Left kidney (tissue), 2 donors: ENCODE data around the gene PCSK6. TPM values are rescaled to one million over a fixed set of nuclear protein-coding genes. Genes with fewer than 3 reads are reported as not detected.

ENCODE experiments used
- DNase-seq: peaks from one replicate; pipeline ENCODE4 v3.0.0-alpha.2; 2013
- polyA plus RNA-seq: library from polyadenylated mRNA; unstranded; fragments of 120-200 nt; gene quantifications from one replicate; pipeline ENCODE4 v1.2.1, GENCODE V29; 2013; ENCODE audit not compliant: insufficient read length

PCSK6 gene
- polyA plus RNA-seq, 1 donor, result 7.0 TPM

DNA sequence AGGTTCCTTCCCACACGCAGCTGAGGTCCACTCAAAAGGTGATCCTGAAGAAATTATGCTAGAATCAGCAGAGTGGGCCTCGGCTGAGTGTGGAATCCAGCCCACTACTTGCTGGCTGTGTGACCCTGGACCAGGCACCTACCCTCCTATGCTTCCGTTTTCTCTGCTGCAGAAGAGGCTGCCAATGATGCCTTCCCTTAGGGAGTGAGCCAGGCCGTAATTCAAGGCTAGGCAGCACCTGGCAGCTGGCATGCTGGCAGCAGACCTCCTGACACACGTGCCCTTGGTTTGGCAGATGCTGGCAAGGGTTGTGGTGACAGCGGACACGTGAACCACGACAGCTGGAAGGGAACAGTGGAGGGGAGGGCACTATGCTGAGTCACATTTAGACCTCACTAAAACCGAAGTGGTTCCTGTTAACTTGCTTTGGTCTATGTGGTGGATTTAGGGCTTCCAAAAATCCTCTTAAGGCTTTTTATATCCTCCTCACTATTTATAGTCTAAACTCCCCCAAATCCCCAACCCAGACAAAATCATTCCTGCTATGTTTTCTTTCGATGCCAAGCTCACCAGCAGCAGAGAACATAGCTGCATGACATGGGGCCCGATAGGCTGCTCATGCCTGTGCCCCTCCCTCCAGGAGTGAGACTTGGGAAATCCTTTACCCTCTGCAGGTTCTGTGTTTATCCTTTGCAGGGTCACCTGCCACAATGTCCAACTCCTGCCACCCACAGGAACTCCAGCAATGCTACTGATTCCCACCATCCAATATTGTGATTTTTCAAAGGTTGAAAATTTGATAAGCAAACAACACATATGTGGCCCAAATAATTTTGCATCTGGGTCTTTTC is 10.6 kb upstream of the PCSK6 start:
- DNase-seq, result no peak

DNA sequence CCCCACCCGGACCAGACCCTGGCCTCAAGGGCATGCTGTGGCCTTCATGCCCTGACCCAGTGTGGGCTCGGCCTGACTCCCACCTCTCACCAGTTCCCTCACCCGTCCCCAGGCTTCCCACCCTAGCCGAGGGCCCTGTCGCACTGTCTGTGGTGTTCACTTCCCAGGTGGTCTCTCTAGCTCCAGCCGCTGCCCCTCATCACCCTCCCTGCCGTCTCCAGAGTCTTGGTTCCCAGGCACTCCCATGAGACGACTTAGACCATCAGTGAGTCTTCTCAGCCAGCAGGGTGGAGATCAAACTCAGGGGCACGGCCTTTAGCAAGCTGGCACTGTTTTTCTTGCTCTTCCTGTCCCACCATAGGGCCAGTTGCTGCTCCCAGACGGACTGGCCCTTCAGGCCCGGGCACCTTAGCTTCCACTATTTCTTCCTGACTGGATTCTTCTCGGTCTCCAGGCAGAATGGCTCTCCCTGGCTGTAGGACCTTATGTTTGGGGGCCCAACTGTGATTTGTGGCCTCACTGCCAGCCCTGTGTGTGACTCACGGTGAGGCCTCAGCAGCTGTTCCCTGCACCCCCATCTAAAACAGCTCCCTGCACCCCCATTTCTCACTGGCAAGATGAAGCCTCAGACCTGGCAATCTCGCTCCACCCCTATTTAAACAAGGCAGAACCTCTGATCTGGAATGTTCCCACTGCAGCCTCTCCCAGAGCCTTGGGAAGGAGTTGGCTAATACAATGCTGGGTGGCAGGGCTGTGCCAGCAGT is 9.4 kb upstream of the PCSK6 start:
- DNase-seq, result no peak

DNA sequence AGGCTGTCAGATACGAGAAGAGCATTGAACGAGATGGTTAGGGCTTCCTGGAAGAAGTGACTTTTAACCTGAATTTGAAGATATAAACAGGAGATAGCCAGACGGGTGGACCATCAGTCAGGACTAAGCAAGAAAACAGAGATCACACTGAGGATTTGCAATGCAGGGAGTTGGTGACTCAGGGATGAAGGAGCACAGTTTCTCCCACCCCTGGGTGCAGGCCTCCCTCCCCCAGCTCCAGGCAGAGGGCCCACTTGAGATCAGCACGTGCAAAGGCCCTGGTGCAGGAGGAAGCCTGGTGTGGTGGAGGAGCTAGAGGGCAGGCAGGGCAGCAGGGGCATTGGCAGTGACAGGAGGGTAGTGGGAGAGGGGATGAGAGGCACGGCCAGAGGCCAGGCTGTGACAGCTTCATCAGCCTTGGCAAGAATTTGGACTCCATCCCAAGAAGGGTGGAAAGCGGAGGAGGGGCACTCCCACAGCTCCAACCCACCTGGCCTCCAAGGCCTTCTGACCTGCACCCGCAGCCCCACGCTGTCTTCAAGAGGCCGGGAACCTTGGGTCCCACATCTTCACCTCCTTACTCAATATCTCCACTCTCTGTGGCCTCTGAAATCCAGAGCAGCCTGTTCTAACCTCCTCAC is 8.7 kb upstream of the PCSK6 start:
- DNase-seq, result no peak

DNA sequence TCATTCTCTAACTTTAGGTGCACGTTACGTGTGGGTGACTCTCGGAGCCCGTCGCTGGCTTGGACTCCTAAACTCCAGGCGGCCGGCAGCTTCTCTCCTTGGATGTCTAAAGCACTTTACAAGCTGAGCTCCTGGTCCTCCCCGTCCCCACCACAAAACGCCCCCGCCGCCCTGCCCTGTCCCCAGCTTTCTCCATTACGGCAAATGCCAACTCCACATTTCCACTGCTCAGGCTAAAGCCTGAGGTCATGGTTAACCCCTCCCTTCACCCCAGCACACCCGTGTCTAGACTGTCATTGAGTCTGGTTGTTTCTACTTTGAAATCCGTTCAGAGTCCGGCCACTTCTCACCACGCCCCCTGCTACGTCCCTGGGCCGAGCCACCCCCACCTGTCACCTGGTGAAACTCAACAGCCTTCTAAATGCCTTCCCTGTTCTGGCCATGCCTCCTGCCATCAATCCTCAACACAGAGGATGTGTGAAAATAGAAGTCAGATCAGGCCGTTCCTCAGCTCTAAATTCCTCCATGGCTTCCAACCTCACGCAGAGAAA is 8.1 kb upstream of the PCSK6 start:
- no peak for DNase-seq

DNA sequence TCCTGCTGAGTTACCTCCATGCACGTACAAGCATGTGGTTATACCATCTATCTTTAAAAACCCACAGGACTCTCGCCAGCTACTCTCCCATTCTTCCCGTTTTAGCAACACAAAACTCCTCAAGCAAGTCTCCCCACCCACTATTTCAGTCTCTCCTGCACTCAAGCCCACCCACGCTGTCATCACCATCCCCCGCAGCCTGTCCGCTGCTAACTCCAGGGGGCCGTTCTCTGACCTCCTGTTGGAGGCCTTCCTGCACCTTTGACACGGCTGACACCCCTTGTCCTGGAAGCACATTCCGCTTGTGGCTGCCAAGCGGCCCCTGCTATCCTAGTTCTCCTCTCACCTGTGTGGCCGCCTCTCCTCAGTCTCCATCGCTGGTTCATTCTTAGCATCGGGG is 7.5 kb upstream of the PCSK6 start:
- no peak for DNase-seq

DNA sequence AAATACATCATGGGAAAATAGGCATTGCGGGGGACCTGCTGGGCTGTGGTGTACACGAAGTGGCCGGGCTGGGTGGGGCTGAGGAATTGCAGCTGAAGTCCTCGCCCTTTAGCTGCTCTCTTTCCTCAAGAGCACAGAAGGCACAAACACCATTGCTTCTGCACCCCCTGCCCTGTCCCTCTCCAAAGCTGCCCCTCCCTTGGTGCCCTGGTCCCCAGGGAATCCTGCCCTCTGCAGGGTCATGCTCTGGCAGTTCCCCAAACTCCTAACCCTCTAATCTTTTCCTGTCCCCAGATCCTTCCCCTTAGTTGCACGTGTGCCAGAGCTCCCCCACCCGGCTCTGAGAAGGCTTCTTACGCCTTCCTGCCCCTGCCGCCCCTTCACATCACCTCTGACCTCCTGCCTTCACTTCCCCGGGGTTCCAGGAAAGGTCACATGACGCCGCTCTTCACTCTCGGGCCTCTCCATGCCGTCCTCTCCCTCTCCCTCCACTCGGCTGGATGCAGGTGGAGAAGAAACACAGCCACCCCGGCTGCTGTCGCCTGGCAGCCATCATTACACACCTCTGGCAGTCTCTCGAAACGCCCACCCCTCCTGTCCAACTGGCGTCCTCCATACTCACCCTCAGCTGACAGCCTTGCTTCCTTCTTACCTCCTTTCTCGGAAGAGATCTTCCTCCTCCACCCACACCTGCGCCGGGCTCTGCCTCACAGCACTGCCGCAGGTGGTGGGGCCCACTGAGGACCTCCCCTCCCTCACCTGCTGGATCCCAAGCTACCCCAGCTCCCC is 6.9 kb upstream of the PCSK6 start:
- no peak for DNase-seq

DNA sequence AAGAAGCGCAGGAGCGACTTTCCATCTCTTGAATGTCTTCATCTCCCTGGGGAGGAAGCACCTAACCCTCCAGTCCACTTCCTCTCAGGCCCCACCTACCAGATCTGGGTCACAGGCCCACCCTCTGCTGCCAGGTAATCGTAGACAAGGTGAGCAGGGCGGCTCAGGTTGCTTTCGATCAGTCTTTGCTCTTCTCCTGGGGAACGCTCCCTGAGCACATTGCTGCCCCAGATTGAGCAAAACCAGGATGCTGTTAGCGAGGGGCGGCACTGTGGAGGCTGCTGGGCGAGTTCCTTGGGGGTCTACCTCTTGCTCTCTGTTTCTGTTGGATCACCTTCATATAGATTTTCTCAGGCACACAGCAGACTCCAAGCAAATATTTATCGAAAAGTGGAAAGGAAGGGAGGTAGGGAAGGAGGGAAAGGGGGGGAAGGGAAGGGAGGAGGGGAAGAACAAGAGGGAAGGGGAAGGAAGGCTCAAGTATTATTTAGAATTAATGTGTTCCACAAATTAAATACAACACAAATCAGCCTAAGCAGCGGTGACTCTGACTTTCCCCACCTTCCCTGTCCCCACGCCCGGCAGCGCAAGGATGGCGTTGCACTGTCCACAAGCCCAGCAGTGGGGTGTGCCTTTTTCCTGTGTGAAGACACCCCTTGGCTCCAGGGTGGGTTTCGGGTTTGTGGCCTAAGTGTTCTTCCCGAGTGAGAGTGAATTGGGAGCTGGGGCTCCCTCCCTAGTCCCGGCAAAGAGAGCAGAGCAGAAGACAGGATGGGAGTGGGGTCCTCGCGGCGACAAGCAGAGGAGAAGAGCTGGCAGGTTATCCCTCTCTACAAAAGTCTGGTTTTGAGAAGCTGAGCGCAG is 6.1 kb upstream of the PCSK6 start:
- DNase-seq, result no peak

DNA sequence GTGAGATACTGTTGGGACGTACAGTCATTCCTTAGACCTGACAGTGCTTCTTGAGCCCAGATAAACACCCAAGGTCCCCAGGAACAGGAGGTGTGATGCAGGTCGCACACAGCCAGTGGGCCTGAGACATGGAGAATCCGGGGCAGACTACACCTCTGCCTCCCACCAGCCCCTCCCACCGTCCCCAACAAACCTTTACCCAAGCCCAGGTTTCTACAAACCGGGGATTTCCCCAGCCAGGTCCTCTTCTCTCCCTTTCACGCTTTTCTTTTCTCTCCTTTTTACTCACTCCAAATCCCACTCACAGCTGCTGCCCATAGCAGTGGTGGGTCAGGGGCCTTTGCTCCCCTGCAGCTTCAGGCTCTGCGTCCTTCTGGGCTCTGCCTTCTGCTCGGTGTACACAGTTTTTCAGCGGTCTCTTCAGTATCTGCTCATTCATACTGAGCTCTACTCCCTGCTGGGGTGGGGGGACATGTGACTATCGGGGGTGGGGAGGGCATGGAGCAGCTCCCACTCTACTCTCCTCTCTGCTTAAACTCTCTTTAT is 4.8 kb upstream of the PCSK6 start:
- no peak for DNase-seq

DNA sequence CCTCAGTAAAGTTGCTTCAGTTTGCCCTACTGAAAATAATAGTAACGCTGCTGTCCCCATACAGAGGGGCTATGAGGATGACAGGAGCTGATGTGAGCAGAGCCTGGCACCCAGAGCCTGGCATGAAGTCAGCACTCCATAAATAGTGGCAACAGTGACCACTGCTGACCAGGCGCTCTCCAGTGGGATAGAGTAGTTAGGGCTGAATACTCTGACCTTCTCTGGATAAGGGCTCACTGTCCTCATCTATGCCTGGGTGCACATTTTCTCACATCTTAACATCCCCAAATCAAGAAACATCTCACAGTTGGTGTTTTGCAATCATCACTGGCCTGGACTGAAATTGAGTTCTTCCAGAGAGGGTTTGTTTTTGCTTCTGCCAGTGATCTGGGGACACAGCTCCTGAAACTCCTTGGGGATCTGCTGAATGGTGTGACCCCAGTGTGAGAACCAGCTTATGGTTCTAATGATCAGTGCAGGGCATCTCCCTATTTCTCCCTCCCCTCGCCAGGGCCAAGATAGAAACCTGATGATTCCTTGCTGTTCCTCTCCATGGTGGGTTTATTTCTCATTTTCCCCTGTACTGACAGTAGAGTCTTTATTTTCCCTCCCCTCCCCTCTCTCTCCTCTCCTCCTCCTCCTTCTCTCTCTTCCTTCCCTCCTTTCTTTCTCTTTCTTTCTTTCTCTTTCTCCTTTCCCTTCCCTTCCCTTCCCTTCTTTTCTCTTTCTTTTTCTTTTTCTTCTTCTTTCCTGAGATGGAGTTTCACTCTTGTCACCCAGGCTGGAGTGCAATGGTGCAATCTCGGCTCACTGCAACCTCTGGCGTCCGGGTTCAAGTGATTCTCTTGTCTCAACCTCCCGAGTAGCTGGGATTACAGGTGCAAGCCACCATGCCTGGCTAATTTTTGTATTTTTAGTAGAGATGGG is 3.5 kb upstream of the PCSK6 start:
- DNase-seq, result no peak

DNA sequence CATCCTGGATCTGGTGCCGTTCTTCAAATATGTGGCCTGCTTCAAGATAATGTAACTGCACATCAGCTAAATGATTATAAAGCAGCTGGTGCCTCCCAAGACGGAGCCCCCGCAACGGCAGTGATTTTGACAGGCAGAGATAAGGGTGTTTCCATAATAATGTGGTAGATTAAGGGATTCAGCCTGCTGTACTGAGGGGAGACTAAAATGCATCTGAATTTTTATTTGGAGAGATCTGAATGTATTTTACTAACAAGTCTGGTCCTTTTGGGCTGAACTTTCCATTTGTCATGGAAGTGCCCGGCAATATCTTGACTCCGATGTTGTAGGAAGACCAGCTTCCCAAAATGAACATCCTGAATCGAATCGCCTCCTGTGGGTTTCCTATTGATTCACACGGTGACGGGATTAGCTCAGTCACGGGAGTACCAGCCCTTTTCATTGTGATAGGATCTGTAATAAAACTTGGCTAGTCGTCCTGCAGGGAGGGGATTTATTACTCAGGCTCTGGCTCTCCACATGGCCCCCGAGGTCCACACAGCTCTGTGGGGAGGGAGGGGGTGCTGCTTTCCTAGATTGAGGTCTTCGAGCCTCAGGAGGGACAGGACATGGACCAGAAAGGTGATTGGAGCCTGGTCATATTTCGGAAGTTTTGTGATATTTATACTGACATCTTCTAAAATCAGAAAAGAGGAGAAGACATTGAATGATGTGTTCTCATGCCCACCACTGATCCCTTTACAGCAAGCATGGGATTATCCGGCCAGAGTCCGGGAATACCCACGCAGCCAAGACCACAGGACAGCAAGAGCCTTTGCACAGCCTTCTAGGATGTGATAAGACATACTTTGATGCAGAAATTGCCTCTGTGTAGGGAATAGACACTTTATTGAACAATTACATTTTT is 2.5 kb upstream of the PCSK6 start:
- no peak for DNase-seq

DNA sequence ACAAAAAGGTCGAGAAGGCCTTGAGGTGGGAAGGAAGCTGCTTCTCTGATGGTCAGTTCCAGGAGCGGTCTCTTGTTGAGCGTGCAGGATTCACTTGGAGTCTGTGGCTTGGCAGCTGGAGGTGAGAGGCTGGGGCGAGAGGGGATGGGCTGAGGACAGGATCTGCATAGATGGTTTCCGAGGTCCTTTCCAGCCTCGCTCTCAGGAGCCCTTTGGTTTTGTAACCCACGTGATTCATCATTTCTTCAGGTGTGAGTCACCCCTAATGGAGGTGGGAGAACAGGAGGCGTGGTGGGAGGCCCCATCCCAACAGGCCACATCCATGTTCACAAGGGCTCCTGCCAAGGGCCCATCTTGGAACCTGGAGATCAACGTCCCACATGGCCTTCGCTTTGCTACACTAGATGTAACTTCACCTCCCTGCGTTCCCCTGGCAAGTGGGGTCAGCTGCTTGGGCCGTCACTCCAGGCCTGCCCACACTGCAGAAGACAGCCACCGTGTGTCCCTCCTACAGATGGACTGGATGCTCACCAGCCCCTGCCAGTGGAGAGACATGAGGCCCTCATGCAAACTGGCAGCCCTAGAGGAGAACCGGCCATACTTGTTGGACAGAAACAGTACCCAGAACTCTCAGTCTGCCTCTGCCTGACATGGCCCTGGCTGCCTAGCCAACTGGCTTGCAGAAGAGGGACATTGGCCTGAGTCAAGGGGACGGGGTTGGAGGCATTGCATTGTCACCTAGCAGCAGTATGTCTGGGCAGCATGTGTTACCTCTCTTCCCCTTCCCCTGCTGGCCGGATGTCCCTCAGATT is 1.6 kb upstream of the PCSK6 start:
- no peak for DNase-seq

DNA sequence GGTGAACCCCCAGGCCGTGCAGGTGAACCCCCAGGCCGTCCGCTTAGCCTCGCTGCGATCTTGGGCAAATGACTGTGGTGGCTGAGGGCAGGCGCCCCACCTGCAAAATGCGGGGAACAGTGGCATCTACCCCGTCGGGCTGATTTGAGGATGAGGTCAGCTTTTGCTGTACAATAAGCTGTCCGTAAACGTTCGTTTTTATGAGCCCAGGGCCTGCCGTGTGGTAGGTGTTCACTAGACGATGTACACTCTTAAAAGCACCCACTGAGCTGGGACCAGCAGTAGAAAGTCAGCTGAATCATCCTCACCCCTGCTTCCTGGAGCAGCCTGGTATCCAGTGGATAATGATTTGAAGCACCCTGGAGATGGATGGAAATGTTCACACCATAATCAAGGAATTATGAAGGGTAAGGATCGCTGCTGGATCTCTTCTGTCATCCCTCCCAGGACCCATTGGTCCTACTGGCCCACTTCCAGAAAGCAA is 943 bp upstream of the PCSK6 start:
- DNase-seq, result no peak

DNA sequence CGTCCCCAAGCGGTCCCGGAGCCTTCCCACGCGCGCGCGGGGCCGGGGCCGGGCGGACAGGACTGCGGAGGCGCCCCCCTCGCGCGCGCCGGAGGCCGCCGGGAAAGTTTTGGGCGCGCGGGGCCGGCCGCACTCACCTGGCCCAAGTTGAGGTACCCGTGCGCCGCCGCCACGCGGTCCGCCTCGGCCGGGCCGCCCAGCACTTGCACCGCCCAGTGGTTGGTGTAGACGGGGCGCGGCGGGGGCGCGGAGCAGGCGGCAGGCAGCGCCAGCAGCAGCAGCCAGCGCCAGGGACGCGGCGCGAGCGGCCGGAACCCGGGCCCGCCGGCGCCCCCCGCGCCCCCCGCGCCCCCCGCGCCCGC is 289 bp downstream of the PCSK6 start:
- DNase-seq, result no peak

DNA sequence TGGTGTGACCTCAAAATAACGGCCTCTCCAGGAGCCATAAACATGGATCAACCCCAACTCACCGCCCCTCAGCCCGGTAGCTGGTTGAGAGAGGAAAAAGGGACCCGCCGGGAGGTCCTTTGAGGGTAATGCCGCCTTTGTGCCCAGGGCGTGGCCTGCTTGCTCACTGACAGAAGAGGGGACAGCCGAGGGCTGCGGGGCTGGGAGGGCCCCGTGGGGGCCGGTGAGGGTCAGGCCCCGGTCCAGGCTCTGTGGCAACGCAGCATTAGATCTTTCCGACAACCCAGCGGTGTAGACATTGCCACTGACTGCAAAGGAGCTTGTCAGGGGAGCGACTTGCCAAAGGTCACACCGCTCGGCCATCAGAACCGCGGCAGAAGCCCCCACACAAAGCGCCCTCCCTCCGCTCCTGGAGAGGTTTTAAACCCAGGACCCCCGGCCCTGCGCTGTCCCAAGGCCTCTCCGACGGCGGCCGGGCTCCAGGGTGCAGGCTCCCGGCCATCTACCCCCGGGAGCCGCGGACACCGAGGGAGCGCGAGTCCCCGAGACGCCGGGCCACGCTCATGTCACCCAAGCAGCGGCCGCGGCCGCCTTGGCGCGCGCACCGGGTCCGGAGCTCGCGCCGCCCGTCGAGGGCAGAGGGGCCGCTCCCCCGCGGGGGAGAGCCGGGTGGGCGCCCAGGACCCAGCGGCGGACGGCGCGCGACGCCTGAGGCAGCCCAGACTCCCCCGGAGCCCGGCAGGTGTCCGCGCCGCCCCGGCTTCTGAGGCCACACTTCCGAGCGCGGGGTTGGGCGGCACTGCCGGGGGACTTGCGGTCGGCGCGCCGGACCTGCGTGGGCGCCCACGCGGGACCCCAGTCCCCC is 975 bp downstream of the PCSK6 start:
- DNase-seq, result no peak

DNA sequence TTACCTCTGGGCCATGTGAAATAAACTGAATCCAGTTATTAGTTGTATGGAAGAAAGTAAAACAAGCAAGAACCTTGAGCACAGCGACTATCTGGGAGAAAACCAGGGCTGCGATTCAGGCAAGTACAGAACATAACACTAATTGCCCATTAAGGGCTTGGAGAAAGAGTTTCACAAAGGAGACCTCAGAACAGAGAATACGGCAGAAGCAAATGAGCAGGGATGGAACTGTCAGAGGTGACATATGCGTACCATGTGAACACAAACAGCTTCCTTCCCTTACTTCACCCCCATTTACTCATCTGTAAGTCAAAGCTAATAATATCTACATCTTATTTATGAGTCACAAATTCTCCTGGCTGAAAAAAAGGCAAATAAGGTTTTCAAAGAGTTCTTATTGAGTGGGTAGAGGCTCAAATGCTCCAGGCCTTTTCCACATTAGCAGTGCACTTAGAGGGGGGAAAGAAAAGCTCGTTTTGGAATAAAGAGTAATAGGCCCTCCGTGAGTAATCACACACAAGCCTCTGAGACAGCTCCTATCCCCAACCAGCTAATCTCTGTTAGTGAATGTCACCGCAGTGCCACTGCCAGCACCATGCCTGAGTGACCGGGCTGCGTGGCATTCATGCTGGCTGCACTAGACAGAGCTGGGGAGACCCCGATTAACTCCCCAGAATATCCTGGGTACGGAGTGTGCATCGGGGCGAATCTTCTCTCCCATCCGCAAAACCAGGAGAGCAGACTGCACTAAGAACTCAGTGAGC is 2.6 kb downstream of the PCSK6 start:
- DNase-seq, result no peak

DNA sequence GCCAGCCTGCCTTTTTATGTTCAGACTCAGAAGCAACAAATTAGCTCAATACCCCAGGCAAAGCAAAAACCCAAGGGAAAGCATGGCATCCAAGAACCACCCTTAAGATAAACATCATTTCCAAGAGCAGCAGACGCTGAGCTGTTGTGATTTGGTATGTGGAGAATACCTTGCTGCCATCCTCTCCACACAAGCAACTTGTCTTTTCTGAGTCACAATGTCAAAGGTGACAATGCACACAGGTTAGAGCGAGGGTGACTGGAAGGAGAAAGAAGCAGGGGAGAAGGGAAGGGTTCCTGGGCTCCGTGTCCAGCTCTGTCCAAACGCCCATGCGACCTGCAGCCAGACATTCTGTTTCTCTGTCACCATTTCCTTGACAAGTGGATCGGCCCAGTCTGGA is 6.0 kb downstream of the PCSK6 start:
- DNase-seq, result no peak
